NCI-H345 (cell line): ENCODE data around the gene NTF4.
"Not testable (repeated sequence)": the region's sequence is repeated elsewhere in the genome, so short reads cannot be mapped to it uniquely, and the experiment has no call there.

Experiments
- DNase-seq: peaks from one replicate; lab custom pipeline; 2025; lab: John Stamatoyannopoulos, UW

NTF4 gene

GRCh38 chr19:49020931-49021895 is 43.4 kb downstream of the NTF4 start:
- no peak for DNase-seq

GRCh38 chr19:49020342-49020741 is 44.3 kb downstream of the NTF4 start:
- no peak for DNase-seq

DNA sequence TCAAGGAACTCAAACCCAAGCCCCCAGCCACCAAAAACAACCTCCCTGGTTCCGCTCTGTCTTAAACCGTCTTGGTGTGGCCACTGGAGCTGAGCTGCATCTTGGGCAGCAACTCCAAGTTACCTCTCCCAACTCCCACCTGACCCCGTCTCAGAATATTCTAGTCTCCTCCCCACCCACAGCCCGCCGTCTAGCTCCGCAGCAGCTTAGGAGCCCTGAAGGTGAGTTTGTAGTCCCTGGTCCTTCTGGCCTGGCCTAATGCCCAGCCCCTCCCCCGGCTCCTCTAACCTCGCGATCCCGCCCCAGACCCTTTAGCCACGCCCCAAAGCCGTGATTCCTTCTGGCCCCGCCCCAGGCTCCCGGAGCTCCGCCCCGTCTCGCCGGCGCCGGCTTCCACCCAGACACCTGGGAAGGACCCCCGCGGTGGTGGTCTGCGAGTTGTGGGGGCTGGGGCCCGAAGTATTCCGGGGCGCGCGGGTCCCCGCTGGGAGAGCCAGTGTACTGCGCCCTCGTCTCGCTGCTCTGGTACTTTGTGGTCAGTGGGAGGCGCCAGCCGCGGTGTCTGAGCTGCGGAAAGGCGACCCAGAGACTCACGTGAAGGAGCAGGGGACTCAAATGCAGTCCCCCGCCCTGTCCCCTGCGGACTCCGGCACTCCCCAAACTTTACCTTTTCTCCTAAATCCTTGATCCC is 45.2 kb downstream of the NTF4 start:
- peak; percentile 47 for DNase-seq

DNA sequence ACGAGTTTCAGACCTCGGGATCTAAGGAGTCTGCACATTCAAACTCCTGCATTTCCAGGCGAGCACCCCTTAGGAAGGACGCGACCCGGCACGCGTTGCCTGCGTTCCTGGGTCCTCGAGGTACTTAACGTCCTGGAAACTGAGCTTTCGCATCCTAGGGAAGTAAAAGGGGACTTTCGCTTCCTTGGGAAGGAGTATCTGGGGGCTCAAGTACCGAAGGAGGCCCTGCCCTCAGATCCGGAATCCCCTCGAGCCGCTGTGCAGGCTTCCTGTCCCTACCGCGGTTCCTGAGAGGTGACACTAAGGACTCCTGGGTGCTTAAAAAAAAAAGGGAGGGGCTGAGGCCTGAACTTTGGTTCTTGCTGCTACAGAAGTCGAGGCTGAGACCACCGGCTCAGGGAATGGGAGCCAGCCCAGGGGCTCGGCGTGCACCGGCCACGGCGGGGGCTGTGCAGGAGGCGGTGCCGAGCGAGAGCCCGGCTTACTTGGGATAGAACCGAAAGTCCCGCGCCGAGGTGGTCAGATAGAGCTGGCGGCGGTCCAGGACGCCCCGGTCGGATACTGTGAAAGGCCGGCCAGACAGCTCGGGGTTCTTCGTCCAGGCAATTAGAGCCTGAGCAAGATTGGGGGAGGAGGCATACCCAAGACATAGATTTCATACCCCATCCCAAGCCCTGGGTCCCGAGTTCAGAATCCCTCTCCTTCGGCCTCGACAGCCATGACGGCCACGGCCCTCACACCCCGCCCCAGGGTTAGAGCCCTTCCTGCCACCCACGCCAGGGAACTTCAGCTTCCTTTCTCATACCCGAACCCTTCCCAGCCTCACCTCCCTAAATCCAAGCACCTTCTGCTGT is 46.0 kb downstream of the NTF4 start:
- not testable (repeated sequence) for DNase-seq

- DNase-seq = no peak
Measured at GRCh38 chr19:49017666-49018351, 46.8 kb downstream of the NTF4 start.

DNA sequence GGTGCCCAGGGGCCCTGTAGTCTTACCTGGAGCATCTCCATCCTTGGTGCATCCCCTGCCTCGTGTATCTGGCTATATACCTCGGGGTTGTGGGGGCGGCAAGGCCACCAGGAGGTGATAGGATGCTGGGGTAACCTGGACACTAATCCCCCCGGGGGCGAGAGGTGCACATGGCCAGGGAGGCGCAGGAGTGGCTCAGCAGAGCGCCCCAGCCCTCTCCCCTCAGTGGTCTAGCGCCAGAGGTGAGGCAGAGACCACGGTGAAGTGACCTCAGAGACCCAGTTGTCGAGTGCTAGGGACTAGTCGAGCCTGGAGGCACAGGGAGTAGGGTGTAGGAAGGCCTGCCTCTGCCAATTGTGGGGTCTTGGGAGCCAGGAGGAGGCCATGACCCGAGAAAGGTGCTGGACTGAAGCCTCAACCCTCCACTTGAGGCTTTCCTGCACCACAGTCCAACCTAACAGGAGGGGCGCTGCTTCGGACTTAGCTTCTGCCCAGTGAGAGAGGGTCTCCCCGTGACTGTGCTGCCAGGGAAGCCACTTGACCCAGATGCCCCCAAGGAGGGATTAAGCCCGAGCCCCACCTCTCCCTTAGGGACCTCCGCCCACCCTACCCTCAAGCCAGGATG is 47.5 kb downstream of the NTF4 start, which contains the start of gene LHB:
Gene LHB, minus strand, starts transcription at position 51 of the 625 bp plus-strand sequence. Its CDS starts 10 bp downstream, at position 41.
- DNase-seq = no peak

DNA sequence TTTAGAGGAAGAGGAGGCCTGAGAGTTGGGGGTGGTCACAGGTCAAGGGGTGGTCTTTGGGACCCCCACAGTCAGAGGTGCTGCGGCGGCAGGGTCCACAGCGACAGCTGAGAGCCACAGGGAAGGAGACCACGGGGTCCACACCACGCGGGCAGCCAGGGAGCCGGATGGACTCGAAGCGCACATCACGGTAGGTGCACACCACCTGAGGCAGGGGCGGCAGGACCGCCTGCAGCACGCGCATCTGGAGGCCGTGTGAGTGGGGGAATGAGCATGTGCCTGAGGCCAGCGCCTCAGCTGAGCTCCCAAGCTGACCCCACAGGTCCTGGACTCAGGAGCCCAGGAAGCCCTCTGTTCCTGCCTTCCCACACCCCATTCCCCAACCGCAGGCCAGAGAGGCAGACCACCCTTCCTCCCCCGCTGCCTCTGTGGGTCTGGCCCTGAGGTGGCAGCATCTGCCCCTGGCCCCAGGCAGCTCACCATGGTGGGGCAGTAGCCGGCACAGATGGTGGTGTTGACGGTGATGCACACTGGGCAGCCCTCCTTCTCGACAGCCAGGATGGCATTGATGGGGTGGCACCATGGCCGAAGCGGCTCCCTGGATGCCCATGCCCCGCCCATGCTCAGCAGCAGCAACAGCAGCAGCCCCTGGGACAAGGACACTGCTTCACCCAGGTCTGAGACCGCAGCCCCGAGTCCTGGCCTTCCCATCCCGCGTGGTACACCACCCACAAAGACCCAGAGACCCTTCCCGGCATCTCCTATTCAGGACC is 48.4 kb downstream of the NTF4 start:
- DNase-seq = no peak

DNA sequence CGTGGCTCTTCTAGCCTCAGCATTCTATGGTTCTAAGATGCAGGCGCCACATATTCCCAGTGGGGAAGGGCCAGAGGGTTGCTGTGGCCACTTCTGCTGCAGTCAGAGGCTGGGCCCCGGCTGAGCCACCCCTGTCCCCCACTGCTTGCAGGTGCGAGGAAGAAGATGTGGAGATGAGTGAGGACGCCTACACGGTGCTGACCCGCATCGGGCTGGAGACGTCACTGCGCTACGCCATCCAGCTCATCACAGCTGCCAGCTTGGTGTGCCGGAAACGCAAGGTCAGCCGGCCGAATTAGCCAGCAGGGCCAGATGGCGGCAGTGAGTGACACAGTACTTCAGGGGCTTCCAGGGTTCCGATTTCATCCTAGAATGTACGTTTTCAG is 49.8 kb downstream of the NTF4 start:
- no peak for DNase-seq

- no peak for DNase-seq
Measured at GRCh38 chr19:49014123-49014869, 50.3 kb downstream of the NTF4 start.

DNA sequence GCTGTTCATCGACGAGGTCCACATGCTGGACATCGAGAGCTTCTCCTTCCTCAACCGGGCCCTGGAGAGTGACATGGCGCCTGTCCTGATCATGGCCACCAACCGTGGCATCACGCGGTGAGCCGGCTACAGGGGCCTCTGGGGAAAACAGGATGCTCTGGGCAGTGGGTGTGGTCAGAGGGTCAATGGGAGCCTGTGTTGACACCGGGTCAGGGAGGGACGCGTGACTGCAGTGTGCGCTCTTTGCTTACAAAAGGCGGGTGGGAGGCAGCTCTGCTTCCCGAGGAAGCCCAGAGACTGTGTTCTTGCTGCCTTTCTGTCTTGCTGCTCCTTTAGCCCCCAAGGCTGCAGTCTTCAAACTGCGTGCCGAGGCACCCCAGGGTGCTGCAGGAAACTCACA is 53.4 kb downstream of the NTF4 start:
- DNase-seq = no peak
